ENCODE measurements around the gene LRRC30. TPM values are rescaled to one million over a fixed set of nuclear protein-coding genes. Genes with fewer than 3 reads are reported as not detected.
A peak's percentile ranks its signal among the peaks of the same experiment; 100 is the strongest.

LRRC30 gene
- total RNA-seq, 1 donor from 2014 or later = not detected

- no peak overlapping the region for H3K27ac ChIP-seq (replicated peaks)
- no peaks in the 10 kb centered on the region for H3K27me3 ChIP-seq (ENCODE audit: low read depth)
- no peaks in the 10 kb centered on the region for H3K9me3 ChIP-seq (replicated peaks)
- H3K36me3 ChIP-seq = no peaks in the 10 kb centered on the region
- TF ChIP-seq, protein P1, sequence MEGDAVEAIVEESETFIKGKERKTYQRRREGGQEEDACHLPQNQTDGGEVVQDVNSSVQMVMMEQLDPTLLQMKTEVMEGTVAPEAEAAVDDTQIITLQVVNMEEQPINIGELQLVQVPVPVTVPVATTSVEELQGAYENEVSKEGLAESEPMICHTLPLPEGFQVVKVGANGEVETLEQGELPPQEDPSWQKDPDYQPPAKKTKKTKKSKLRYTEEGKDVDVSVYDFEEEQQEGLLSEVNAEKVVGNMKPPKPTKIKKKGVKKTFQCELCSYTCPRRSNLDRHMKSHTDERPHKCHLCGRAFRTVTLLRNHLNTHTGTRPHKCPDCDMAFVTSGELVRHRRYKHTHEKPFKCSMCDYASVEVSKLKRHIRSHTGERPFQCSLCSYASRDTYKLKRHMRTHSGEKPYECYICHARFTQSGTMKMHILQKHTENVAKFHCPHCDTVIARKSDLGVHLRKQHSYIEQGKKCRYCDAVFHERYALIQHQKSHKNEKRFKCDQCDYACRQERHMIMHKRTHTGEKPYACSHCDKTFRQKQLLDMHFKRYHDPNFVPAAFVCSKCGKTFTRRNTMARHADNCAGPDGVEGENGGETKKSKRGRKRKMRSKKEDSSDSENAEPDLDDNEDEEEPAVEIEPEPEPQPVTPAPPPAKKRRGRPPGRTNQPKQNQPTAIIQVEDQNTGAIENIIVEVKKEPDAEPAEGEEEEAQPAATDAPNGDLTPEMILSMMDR (IDR thresholded peaks at IDR 0.05; ENCODE audit: borderline replicate concordance) = no peak
- H3K4me1 ChIP-seq = peaks cover 25% of the 10 kb centered on the region
- intact Hi-C loops (cut with micrococcal nuclease) = no loop called here
- no peak for DNase-seq
- no peak overlapping the region for H3K4me3 ChIP-seq
Observed at GRCh38 chr18:7205346-7205745, 25.5 kb upstream of the LRRC30 start.

DNA sequence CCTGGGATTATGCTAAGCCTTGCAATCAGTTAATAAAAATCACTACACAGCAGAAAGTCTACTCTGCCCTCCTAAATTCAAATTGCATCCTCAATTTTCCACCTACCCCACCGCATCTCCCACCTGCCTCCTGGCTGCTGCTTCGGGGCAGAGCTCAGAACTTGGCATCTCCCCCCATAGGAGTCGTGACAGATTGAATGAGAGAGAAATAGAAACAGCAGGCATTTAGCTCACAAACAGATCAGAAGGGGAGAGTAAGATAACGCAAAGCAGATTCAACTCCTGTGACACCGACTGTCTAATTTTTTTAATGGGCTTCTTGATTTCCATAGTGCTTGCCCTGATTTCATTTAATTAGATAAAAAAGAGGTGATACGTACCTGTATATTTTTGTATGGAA lies 24.7 kb upstream of the LRRC30 start:
- H3K27me3 ChIP-seq (ENCODE audit: low read depth) = no peaks in the 10 kb centered on the region
- intact Hi-C loops (cut with micrococcal nuclease) = no loop called here
- H3K4me1 ChIP-seq = peaks cover 25% of the 10 kb centered on the region
- no peak overlapping the region for H3K27ac ChIP-seq (replicated peaks)
- H3K36me3 ChIP-seq = no peaks in the 10 kb centered on the region
- DNase-seq = no peak
- H3K4me3 ChIP-seq = no peak overlapping the region
- no peaks in the 10 kb centered on the region for H3K9me3 ChIP-seq (replicated peaks)
- TF ChIP-seq, protein P1 (IDR thresholded peaks at IDR 0.05; ENCODE audit: borderline replicate concordance) = no peak

DNA sequence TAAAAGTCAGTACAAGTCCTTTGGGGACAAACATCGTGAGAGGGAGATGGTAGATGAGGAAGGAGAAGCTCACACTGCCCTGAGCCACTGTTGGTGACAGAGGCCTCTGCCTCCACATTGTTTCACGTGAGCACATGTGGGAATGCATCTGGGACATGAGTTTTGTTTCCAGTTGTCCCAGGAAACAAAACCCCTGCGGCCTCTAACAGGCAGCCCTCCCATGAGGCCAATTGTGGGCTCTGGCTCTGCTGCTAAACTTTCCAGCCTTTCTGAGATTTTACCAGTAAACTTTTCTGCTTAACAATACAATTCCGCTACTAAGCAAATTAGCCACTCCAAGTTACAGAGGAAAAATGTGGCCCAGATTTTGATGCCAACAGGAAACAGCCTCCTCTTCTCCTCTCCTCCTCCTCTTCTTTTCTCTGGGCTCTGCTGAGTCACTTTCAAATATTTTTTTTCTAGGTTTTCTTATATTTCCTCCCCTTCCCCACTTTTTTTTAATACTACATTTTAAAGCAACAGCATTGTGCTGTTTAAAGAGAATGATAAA lies 23.4 kb upstream of the LRRC30 start:
- Histone ChIP-seq H3K9me3 (replicated peaks) (no peaks in the 10 kb centered on the region), H3K36me3 (no peaks in the 10 kb centered on the region), H3K27me3 (ENCODE audit: low read depth) (no peaks in the 10 kb centered on the region), H3K4me1 (peaks cover 25% of the 10 kb centered on the region), H3K4me3 (no peak overlapping the region), H3K27ac (replicated peaks) (no peak overlapping the region)
- TF ChIP-seq, protein P1 (IDR thresholded peaks at IDR 0.05; ENCODE audit: borderline replicate concordance) = no peak
- intact Hi-C loops (cut with micrococcal nuclease) = no loop called here
- DNase-seq = no peak

- intact Hi-C loops (cut with micrococcal nuclease) = no loop called here
- Histone ChIP-seq H3K4me3 (no peak overlapping the region), H3K27ac (replicated peaks) (no peak overlapping the region), H3K36me3 (no peaks in the 10 kb centered on the region), H3K4me1 (no peaks in the 10 kb centered on the region), H3K9me3 (replicated peaks) (peaks cover 5% of the 10 kb centered on the region), H3K27me3 (ENCODE audit: low read depth) (no peaks in the 10 kb centered on the region)
- TF ChIP-seq, protein P1 (IDR thresholded peaks at IDR 0.05; ENCODE audit: borderline replicate concordance) = peak; percentile 82
- DNase-seq = no peak
Observed at GRCh38 chr18:7221424-7222155, 9.3 kb upstream of the LRRC30 start.

DNA sequence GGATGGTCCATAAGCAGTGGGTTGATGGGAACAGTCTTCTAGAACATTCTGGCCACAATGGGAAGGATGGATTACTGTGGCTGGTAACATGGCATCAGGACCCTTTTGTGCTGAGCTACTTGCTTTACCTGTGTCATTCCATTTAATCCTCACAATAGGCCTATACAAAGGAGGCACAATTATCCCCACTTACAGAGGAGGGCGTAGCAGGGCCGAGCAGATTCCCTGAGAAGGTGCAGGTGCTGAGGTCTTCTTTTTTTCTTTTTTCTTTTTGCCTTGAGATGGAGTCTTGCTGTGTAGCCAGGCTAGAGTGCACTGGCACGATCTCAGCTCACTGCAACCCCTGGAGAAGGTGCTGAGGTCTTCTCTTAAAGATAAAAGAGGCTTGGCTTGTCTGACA lies 6.7 kb upstream of the LRRC30 start:
- TF ChIP-seq, protein P1 (IDR thresholded peaks at IDR 0.05; ENCODE audit: borderline replicate concordance) = no peak
- Histone ChIP-seq H3K9me3 (replicated peaks) (peaks cover 5% of the 10 kb centered on the region), H3K27me3 (ENCODE audit: low read depth) (no peaks in the 10 kb centered on the region), H3K27ac (replicated peaks) (no peak overlapping the region), H3K4me3 (no peak overlapping the region), H3K36me3 (no peaks in the 10 kb centered on the region), H3K4me1 (peaks cover 4% of the 10 kb centered on the region)
- DNase-seq = no peak
- intact Hi-C loops (cut with micrococcal nuclease) = no loop called here
